ENCODE measurements around the gene RBM20.
A peak's percentile ranks its signal among the peaks of the same experiment; 100 is the strongest.

Gene RBM20

GRCh38 chr10:110871298-110872084 lies 227.4 kb downstream of the RBM20 start, which contains the start of gene PDCD4:
Gene PDCD4 (plus strand): TSS chr10:110871928. CDS start chr10:110876028, 4,100 bp downstream.
- DNase-seq (ENCODE audit: low read depth), result peak; percentile 96

- peak; percentile 66 for DNase-seq (ENCODE audit: low read depth)
Observed at GRCh38 chr10:110872145-110872983, 228.2 kb downstream of the RBM20 start.

DNA sequence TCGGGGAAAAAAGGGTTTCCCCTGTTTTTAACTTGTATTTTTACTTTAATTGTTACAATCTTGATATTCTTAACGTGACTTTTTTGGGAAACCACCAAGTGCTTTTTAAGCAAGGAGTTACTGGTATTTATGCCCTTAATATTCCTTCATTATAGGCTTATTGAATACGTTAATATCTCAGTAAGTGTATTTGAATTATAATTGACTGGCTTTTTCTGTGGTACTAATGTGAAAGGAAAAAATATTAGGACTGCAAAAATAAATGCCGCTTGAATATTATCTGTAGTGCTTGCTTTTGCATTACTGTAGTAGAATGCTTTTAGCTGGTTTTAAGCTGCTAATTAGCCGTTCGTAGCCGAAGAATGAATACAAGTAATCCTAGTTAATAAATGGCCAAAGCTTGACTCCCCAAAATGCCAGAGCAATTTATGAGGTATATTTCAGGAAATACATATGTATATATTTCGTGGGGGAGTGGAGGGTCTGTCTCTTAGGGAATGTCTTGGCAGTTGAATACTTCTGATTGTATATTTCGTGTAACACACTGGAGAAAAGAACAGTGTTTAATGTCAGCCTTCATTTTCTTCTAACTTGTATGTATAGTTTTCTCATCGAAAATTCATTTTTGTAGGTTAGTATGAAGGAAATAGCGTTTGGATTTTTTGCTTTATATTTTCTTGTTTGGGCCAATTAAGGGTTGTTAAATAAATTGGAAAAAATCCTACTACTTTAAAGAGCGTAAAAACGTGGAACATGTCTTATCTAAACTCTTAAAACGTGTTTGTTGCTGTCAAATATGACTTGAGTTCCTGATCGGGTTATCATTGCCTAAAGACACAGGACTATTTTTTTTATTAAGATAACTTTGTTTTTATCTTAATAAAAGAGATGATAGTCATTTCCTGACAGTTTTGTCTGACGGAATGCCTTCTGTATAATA lies 229.1 kb downstream of the RBM20 start:
- DNase-seq (ENCODE audit: low read depth), result no peak

GRCh38 chr10:110873951-110874350 lies 229.8 kb downstream of the RBM20 start:
- no peak for DNase-seq (ENCODE audit: low read depth)

DNA sequence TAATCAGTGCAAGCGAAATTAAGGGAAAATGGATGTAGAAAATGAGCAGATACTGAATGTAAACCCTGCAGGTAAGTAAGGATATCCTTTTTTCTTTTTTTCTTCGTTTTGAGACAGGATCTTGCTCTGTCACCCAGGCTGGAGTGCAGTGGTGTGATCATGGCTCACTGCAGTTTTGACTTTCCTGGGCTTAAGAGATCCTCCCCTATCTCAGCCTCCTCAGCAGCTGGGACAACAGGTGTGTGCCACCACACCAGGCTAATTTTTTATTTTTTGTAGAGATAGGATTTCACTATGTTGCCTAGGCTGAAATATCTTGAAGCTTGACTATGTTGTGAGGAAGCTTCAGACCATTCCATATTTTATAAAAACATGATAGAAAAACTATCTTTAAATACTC lies 231.9 kb downstream of the RBM20 start:
- DNase-seq (ENCODE audit: low read depth), result no peak

GRCh38 chr10:110876788-110877187 lies 232.7 kb downstream of the RBM20 start:
- no peak for DNase-seq (ENCODE audit: low read depth)

GRCh38 chr10:110880012-110880411 lies 235.9 kb downstream of the RBM20 start:
- DNase-seq (ENCODE audit: low read depth), result no peak

- no peak for DNase-seq (ENCODE audit: low read depth)
Observed at GRCh38 chr10:110881247-110881646, 237.1 kb downstream of the RBM20 start.

GRCh38 chr10:110881905-110882304 lies 237.8 kb downstream of the RBM20 start:
- no peak for DNase-seq (ENCODE audit: low read depth)

DNA sequence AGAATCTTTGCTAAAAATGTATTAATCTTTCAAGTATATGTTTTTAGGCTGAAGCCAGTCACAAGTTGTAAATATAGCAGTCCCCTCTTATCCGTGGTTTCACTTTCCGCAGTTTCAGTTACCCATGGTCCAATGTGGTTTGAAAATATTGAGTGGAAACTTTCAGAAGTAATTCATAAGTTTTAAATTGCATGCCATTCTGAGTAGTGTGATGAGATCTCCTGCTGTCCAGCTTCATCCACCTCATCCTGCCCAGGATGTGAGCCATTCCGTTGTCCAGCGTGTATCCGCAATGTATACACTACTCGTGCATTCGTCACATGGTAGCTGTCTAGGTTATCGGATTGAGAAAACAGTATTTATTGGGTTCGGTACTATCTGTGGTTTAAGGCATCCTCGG lies 239.8 kb downstream of the RBM20 start:
- DNase-seq (ENCODE audit: low read depth), result no peak

DNA sequence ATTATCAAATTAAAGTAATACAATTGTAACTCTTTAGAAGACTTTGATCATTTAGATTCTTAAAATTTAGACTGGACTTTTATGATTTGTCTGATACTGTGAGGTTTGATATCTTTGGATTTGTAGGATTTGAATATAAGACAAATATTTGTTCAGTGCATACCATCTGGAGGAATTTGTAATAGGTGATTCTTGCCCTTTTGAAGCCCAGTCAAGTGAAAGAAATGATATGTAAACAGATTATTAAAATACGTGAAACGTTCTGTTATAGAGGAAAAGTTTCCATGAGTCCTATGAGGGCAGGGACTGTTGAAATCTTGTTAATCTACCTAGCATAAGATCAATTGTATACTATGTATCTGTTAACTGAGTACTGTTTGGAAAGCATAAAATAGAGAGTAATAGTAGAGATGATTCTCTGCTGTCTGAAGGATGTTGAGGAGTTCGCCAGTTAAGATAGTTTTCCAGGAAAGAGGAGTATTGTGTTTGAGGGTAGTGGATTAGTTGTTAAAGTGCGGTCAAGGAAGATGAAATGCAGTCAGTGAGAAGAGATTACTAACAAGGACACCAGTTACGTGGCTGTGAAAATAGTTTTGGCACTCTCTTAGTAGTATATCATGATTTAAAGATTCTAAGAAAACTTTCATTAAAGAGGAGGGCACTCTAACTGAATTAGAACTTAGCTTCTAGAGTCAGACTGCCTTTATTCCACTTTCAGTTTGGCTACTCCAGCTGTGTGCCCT lies 242.0 kb downstream of the RBM20 start:
- no peak for DNase-seq (ENCODE audit: low read depth)

- DNase-seq (ENCODE audit: low read depth), result no peak
Observed at GRCh38 chr10:110887560-110887959, 243.4 kb downstream of the RBM20 start.

Measured in stromal cell of bone marrow (primary cell).